Measurements from ENCODE around the gene ADGRV1. TPM values are rescaled to one million over a fixed set of nuclear protein-coding genes. Genes with fewer than 3 reads are reported as not detected.

ADGRV1 gene
- total and polyA plus RNA-seq, 7 donors: 0.05 to 0.83 (median 0.11) TPM; not detected in 1

- Histone ChIP-seq H3K27ac (no peak overlapping the region), H3K36me3 (ENCODE audit: insufficient read depth in 1 of 2, low read depth in 1 of 2) (no peaks in the 10 kb centered on the region), H3K4me1 (no peaks in the 10 kb centered on the region), H3K27me3 (ENCODE audit: insufficient read depth in 3 of 3, low read length in 2 of 3) (no peaks in the 10 kb centered on the region), H3K4me3 (no peak overlapping the region), H3K9me3 (no peaks in the 10 kb centered on the region)
- no peak for TF ChIP-seq CTCF (IDR thresholded peaks at IDR 0.05)
- no peak for DNase-seq
- WGBS, 3 donors: 78 to 87% (median 82%) methylated on average over 3 of the region's 3 CpGs
- peak in 2 of 4 donors; percentile 68 to 94 for ATAC-seq
- intact Hi-C loops (cut with DNase I): no loop called here
Observed at GRCh38 chr5:90983148-90983547, 424.6 kb downstream of the ADGRV1 start.

GRCh38 chr5:90983711-90984124 is 425.1 kb downstream of the ADGRV1 start:
- ATAC-seq: no peak
- Histone ChIP-seq H3K9me3 (no peaks in the 10 kb centered on the region), H3K36me3 (ENCODE audit: insufficient read depth in 1 of 2, low read depth in 1 of 2) (no peaks in the 10 kb centered on the region), H3K4me1 (no peaks in the 10 kb centered on the region), H3K4me3 (no peak overlapping the region), H3K27me3 (ENCODE audit: insufficient read depth in 3 of 3, low read length in 2 of 3) (no peaks in the 10 kb centered on the region), H3K27ac (no peak overlapping the region)
- intact Hi-C loops (cut with DNase I): no loop called here
- DNase-seq: no peak
- no peak for TF ChIP-seq CTCF (IDR thresholded peaks at IDR 0.05)

- no peak overlapping the region for H3K27ac ChIP-seq
- TF ChIP-seq CTCF (IDR thresholded peaks at IDR 0.05): no peak
- intact Hi-C loops (cut with DNase I): no loop called here
- H3K36me3 ChIP-seq (ENCODE audit: insufficient read depth in 1 of 2, low read depth in 1 of 2): no peaks in the 10 kb centered on the region
- no peak for ATAC-seq
- 79 to 87% (median 84%) methylated on average over 3 of the region's 3 CpGs for WGBS, 3 donors
- no peaks in the 10 kb centered on the region for H3K4me1 ChIP-seq
- no peaks in the 10 kb centered on the region for H3K27me3 ChIP-seq (ENCODE audit: insufficient read depth in 3 of 3, low read length in 2 of 3)
- no peak for DNase-seq
- H3K9me3 ChIP-seq: no peaks in the 10 kb centered on the region
- H3K4me3 ChIP-seq: no peak overlapping the region
Observed at GRCh38 chr5:90985341-90985740, 426.7 kb downstream of the ADGRV1 start.

GRCh38 chr5:90987726-90988125 is 429.1 kb downstream of the ADGRV1 start:
- no peaks in the 10 kb centered on the region for H3K27me3 ChIP-seq (ENCODE audit: insufficient read depth in 3 of 3, low read length in 2 of 3)
- 73 to 88% (median 83%) methylated on average over 4 of the region's 4 CpGs for whole genome bisulfite sequencing, 3 donors
- intact Hi-C loops (cut with DNase I): no loop called here
- DNase-seq (no peak), ATAC-seq (no peak)
- H3K4me1 ChIP-seq: no peaks in the 10 kb centered on the region
- no peak overlapping the region for H3K27ac ChIP-seq
- H3K36me3 ChIP-seq (ENCODE audit: insufficient read depth in 1 of 2, low read depth in 1 of 2): no peaks in the 10 kb centered on the region
- TF ChIP-seq CTCF (IDR thresholded peaks at IDR 0.05): no peak
- H3K9me3 ChIP-seq: no peaks in the 10 kb centered on the region
- no peak overlapping the region for H3K4me3 ChIP-seq

- Histone ChIP-seq H3K4me3 (no peak overlapping the region), H3K9me3 (peaks cover 4% of the 10 kb centered on the region), H3K4me1 (no peaks in the 10 kb centered on the region), H3K27me3 (ENCODE audit: insufficient read depth in 3 of 3, low read length in 2 of 3) (no peaks in the 10 kb centered on the region), H3K27ac (no peak overlapping the region), H3K36me3 (ENCODE audit: insufficient read depth in 1 of 2, low read depth in 1 of 2) (no peaks in the 10 kb centered on the region)
- no peak for DNase-seq
- no peak for ATAC-seq
- WGBS, 3 donors: 94 to 96% (median 94%) methylated on average over 1 of the region's 1 CpG
- no peak for TF ChIP-seq CTCF (IDR thresholded peaks at IDR 0.05)
- intact Hi-C loops (cut with DNase I): no loop called here
Observed at GRCh38 chr5:90991201-90991600, 432.6 kb downstream of the ADGRV1 start.
